Measurements from ENCODE around the gene INTS11. TPM values are rescaled to one million over a fixed set of nuclear protein-coding genes. Genes with fewer than 3 reads are reported as not detected.

Gene INTS11
- total and polyA plus RNA-seq, 2 of the 13 experiments (the other 11 are each of a cell fraction or from before 2014, with no cell fraction given) = 52.8 to 94.8 TPM

GRCh38 chr1:1281533-1282321 is 42.7 kb downstream of the INTS11 start (continued):
- TF ChIP-seq SP140L (CRISPR knock-in tag; IDR thresholded peaks at IDR 0.05; ENCODE audit: borderline replicate concordance) (no peak), E2F2 (CRISPR knock-in tag; IDR thresholded peaks at IDR 0.05; ENCODE audit: borderline replicate concordance) (no peak), ZKSCAN8 (CRISPR knock-in tag; IDR thresholded peaks at IDR 0.05; ENCODE audit: borderline replicate concordance) (no peak), ZNF691 (CRISPR knock-in tag; IDR thresholded peaks at IDR 0.05; ENCODE audit: borderline replicate concordance, low read depth) (no peak), NFYC (CRISPR knock-in tag; IDR thresholded peaks at IDR 0.05) (no peak), MED1 (CRISPR knock-in tag; IDR thresholded peaks at IDR 0.05) (peak; percentile 64), ZNF773 (CRISPR knock-in tag; IDR thresholded peaks at IDR 0.05; ENCODE audit: borderline replicate concordance) (no peak), ZBTB42 (CRISPR knock-in tag; IDR thresholded peaks at IDR 0.05) (0 out of 2 replicates have a peak, but pooled peaks have one; percentile 73), AHDC1 (CRISPR knock-in tag; IDR thresholded peaks at IDR 0.05; ENCODE audit: borderline replicate concordance) (no peak), SOX6 (IDR thresholded peaks at IDR 0.05) (no peak), SOX6 (CRISPR knock-in tag; IDR thresholded peaks at IDR 0.05) (peak; percentile 78), ELF4 (CRISPR knock-in tag; IDR thresholded peaks at IDR 0.05; ENCODE audit: borderline replicate concordance) (no peak), NFE2L1 (CRISPR knock-in tag; IDR thresholded peaks at IDR 0.05; ENCODE audit: borderline replicate concordance) (no peak), MLXIP (CRISPR knock-in tag; IDR thresholded peaks at IDR 0.05; ENCODE audit: borderline replicate concordance) (no peak), HOXA3 (CRISPR knock-in tag; IDR thresholded peaks at IDR 0.05) (no peak), CBX2 (IDR thresholded peaks at IDR 0.05; ENCODE audit: low read depth, low read length) (no peak), CBX2 (CRISPR knock-in tag; IDR thresholded peaks at IDR 0.05; ENCODE audit: low read depth) (no peak)
